HG02943 (cell line): ENCODE data around the gene CCL16.

Experiments
- ATAC-seq: cut with Tn5 transposase; IDR thresholded peaks from one replicate; pipeline ENCODE4 v1.9.1; 2021; ENCODE audit warnings: mild to moderate bottlenecking, low read depth, moderate library complexity; ENCODE audit not compliant: unreplicated experiment

Gene CCL16

DNA sequence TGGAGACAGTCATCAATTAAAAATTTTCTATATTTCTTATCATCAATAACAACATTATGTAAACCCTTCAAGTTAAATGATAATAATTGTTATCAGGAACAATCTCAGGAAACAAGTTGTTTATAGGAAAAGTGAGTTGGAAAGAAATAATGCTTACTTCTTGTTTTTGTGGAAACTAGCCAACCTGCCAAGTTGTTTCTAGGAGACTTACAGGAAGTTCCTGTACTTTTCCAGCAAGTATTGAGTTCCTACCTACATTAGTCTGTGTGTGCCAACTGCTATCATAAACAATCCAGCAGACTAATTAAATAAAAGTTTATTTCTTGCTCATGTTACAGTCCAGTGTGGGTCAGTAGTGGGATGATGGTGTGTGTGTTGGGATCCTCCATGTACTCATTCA is 6.9 kb upstream of the CCL16 start:
- ATAC-seq = no peak

DNA sequence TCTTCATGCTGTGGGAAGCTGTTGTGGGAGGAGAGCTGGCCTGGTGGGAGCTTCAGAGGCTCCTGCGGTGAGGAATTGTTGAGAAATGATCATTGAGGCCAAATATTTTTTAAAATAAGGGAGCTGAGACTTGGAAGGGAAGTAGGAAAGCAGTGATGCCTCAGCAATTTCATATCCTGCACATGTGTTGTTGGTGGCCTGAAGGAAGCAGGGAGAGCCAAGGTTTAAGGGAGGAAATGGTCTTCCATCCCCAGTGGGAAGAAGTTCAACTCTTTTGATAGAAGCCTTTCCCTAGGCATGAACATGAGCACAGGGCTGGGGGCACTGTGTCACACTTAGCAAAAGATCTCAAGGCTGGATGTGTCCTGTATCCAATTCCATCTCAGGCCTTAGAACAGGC is 5.3 kb upstream of the CCL16 start, which contains the start of gene CCL14:
Gene CCL14 (minus strand): TSS at position 87 of the 400 bp plus-strand sequence. CDS start 80 bp downstream, at position 7.
- ATAC-seq = no peak

DNA sequence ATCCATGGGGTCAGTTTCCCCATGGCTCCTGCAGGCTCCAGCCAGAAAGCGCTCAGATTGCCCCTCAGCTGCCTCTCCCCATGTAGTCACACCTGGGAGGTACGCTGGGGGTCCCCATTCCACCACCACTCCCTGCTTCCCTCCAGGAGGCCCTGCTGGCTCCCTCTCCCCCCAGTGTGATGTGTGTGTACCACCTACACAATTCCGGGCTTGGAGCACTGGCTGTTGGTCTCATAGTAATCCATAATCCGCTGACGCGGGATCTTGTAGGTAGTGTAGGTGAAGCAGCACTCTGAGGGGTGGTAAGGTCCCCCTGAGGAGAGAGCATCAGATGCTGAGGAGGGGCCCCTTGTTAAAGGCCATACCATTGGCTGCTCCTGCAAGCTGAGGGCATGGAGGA is 2.8 kb upstream of the CCL16 start:
- no peak for ATAC-seq

DNA sequence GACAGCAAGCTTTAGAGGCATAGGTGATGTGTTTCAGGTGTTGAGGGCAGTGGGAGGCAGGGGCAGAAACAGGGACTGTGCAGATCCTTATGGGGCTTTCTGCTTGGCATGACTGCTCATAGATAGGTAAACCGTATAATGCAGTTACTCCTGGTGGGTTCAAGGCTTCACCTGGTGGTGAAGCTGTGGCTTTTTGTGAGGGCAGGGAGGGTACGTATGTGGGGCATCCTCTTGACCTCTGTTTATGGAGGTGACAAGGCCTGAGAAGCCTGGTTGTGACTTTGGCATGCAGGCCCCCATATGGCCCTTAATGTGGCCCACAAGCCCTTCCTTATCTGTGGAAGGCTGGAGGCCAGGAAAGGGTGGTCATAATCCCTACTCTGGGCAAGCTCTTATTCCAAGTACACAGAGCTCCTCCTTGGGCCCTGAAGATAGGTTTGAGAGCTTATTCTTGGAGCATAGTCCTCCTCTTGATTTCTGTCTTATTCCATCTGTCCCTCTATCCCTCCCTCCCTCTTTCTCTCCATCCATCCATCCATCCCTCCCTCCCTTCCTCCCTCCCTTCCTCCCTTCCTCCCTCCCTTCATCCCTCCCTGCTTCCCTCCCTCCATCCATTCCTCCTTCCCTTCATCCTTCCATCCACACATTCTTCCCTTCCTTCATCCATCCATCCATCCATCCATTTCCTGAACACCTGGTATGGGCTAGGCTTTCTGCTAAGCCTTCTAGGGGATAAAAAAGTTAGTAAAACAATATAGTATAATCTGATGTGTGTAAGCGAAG is 1.3 kb upstream of the CCL16 start:
- no peak for ATAC-seq

DNA sequence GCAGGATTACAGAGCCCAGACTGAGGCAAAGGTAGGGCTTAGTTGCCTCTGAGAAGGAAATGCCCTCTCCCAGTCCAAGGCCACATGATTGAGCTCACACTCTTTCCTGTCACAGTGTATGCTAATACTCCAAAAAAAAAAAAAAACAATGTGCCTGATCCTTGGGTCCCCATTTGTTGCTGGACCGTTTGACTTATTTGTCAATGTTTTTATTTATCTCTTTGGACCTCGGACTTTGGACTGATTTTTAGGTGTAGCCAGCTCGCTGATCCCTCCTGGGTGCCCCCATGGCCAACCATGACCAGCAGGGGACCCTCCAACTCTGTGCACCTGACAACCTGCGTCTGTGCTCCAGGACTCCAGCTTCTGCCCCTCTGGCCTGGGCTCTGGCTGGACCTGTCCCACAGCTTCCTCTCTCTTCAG is 622 bp upstream of the CCL16 start:
- ATAC-seq = no peak

DNA sequence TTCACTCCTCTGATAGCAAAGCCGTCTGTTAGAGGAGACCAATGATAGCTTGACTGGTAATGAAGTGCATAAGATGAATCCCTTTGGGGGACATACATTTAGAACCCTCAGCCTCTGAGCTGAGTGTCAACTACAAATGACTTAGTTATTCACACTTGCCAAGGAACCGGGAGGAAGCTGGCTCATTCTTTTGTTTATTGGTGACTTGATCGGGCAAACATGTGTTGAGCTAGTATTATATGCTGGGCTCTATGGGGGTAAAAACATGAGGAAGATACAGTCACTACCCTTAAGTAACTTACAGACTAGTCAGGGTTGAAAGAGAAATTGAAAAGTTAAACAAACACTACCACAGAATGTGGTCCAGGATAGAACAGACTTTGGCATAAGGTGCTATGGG is 3.0 kb downstream of the CCL16 start:
- ATAC-seq = no peak

DNA sequence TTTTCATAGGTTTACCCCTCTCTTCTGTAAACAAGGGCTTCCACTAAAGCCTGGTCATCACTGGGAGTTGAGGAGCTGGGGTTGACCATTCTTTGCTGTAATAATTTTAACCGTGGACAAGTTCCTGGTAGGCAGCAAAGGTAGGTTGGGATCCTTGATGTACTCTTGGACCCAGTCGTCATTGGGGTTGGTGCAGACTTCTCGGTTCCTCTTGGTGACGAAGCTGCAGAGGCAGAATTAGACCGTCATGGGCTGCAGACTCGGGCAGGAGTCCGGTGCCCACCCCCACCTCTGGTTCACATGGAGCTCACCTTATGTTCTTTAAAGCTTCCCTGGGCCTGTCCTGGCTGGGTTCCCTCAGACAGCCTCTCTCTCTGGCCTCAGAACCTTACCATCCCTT is 3.8 kb downstream of the CCL16 start:
- no peak for ATAC-seq

DNA sequence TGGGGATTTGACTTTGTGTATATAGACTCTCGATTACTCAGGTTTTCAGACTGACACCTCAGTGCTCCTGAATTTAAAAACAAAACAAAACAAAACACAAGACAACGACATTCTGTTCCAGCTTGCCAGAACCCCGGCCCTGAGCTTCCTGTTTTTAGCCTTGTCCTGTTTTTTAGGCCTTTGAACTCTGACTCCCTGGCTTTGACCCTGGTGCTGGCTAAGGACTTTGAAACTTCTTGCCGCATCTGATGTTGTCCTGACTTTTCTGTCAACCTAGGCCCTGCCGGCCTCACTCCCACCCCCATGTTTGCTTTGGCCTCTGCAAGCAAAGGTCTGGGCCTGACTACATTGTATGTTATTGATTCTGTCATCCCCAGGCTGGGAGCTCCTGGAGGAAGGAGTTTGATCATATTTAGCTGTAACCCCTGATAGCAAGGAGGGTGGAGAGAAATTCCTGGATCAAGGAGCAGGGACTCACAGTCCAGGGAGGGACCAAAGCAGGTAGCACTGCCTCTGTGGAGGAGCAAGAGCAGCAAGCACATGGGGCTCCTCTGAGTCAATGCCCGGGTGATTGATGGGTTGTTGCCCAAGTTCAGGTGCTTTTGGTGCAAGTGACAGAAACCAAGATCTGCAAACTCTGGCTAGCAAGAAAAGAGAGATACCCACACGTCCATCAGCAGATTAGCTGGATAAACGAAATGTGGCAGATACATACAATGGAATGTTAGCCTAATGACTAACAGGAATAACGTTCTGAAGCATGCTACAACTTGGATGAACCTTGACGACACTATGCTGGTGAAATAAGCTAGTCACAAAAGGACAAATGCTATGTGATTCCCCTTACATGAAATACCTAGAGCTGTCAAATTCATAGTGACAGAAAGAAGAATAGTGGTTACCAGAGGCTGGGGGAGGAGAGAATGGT is 7.7 kb downstream of the CCL16 start:
- no peak for ATAC-seq

DNA sequence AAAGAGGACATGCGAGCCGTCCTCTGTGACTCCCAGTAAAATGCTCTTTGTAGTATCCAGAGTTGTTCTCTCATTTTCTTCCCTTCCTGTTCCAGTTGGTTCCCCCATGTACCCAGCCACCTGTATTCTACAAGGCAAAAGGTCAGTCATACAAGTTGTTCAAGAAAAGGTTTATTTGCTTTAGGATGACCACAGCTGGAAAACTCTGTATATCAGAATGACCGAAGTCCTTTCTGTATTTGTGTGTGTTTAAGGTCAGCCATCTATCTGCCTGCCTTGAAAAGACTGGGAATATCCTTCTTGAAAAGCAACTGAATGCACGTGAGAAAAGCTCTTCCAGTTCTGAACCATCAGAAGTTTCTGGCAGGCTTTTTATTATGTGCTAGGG is 8.4 kb downstream of the CCL16 start:
- ATAC-seq = no peak

DNA sequence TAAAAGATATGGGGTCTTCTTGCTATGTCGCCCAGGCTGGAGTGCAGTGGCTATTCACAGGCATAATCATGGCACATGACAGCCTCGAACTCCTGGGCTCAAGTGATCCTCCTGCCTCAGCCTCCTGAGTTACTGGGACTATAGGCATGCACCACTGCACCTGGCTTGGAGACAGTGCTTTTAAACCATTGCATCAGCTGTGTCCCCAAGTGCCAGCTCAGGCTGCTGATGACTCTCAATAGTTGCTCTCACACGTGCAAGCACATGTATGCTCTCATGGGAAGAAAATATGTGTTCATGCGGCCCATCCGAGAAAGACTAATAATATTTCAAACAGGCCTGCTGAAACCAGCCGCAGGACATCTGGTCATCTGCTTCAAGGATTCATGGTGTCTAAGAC is 8.8 kb downstream of the CCL16 start:
- ATAC-seq = no peak

DNA sequence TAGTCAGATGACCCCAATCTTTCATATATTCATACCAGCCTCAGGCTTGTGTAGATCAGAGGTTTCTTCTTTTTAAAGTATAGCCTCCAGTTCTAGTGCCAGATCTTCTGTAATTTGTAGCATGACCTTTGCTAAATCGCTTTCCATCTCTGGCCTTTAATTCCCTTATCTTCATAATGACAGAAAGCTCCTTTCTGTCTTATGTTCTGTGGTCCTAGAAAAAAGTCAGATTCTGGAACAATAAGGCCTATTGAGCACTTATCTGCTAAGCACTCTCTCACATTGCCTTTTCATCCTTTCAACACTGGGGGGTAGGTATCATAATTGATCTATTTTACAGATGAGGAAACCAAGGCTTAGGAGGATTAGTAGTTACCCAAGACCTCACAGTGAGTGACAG is 9.2 kb downstream of the CCL16 start:
- no peak for ATAC-seq

DNA sequence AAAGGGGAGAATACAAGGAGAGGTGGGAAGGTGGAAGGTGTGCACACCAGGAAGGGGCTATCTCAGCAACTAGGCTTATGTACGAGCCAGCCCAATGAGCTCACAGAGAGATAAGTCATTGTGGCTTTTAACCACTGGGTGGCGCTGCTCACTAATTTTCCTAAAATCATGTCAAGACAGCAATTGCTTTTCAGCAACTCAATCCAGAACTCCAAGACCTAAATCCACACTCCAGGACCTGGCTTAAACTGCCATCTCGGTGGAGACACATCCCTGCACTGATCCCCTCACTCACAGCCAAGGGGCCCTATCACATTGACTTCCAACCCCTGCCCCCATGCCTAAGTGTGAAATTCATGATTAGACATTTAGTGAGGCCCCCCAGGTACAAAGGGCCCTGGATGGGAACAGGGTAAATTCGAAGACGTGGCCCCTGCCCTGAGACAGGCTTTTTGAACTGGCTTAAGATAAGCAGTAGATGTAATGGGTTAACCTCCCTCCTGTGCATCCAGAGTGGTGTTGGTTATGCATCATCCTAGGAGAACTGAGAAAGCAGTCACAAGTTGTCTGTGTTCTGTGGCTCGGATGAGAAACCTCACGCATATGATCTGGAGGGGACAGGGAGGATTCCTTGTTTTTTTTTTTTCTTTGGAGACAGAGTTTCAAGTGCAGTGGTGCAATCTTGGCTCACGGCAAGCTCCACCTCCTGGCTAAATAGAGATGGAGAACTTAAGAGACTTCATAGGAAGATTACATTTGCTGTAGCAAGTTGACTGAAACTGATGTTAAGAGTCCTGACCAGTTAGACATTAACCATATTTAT is 11.5 kb downstream of the CCL16 start:
- no peak for ATAC-seq

DNA sequence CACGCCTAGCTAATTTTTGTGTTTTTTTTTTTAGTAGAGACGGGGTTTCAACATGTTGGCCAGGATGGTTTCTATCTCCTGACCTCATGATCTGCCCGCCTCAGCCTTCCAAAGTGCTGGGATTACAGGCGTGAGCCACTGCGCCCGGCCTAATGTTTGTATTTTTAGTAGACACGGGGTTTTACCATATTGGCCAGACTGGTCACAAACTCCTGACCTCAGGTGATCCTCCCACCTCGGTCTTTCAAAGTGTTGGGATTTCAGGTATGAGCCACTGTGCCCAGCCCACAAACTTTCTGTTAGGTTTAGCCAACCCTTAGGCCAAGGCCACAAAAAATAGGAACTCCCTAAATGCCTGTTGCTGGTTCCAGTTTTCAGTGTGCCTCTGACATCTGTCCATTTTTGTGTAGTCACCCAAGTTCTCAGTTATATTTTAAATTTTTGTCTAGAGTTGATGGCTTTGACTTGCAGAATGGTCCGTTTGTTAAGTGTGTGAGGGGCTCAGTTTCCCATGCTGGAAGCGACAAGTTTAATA is 12.7 kb downstream of the CCL16 start:
- no peak for ATAC-seq

DNA sequence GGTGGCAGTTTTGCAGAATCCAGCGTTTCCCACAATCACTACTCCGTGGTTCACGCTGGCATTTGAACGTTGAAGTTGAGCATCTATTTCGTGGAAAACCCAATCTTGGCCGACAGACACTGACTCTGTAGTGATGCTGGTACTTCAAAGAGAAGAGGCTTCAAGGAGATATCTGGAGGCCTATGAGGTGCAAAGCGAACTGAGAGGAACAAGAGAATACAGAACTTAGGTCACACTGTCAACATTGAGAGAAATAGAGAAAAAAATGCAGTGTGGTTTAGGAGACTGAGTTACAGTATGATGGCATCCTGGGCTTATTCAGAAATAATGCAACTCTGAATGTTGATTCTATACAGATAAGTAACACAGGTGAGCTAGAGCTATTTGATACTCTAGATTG is 16.0 kb downstream of the CCL16 start:
- no peak for ATAC-seq

DNA sequence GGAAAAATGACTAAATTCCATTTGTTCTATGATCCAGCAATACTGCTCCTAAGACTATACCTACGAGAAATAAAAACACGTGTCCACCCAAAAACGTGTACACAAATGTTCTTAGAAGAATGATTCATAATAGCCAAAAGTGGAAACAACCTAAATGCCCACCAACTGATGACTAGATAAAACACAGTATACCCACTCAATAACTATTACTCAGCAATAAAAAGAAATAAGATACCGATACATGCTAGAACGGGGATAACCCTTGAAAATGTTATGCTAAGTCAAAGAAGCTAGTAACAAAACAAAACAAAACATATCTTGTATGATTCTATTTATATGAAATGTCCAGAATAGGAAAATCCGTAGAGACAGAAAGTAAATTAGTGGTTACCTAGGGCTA is 17.6 kb downstream of the CCL16 start:
- no peak for ATAC-seq

DNA sequence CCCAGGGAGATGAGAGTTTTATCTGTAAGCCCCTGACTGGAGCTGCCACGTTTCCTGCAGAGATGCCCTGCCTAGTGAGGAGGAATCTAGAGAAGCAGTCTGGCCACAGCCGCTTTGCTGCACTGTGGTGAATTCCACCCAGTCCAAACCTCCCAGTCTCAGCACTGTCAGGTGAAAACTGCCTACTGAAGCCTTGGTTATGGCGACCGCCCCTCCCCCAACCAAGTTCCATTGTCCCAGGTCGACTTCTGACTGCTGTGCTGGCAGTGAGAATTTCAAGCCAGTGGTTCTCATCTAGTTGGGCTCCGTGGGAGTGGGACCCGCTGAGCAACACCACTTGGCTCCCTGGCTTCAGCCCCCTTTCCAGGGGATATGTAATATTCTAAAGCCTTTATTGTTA is 27.6 kb downstream of the CCL16 start:
- no peak for ATAC-seq

DNA sequence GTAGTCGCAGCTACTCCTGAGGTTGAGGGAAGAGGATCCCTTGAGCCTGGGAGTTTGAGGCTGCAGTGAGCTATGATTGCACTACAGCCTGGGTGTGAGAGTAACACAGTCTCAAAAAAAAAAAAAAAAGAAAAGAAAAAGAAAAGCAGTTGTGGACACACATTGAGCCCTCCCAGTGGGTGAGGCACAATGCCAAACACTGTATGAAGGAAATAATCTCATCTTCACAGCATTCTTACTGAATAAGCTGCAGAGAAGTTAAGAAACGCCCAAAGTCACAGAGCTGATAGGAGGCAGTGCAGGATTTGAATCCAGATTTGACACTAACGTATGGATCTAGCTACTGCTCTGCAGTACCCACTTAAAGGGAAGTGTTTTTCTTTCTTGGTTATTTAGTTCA is 31.9 kb downstream of the CCL16 start:
- ATAC-seq = no peak

DNA sequence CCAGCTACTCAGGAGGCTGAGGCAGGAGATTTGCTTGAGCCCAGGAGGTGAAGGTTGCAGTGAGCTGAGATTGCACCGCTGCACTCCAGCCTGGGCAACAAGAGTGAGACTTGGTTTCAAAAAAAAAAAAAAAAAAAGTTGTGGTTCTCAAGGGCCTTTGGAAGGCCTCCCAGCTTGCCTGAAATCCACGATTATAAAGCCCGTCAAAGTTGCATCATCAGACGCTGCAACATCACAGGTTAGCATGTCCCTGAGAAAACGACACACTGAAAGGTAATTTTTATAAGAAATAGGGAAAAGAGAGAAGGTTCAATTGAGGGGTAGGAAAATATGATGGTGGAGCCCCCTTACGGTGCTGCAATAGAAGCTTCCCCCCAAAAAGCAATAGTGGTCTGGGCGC is 33.2 kb downstream of the CCL16 start:
- ATAC-seq = no peak

DNA sequence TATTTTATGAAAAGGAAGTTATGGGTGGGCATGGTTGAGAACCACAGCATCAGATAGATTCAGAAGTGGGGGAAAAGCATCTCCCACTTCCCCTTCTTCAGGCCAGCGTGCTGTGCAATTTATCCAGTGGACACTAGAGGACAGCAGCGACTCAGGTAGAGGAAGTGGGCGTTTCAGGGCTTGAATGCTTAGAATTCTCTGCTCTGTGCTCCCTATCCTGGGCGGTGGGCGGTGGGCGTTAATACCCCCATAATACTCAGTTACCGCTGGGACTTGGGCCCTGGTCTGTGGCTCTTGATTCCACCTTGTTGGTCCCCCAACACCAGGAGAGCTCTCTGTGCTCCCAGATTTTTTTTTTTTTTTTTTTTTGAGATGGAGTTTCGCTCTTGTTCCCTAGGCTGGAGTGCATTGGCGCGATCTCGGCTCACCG is 34.1 kb downstream of the CCL16 start:
- no peak for ATAC-seq

DNA sequence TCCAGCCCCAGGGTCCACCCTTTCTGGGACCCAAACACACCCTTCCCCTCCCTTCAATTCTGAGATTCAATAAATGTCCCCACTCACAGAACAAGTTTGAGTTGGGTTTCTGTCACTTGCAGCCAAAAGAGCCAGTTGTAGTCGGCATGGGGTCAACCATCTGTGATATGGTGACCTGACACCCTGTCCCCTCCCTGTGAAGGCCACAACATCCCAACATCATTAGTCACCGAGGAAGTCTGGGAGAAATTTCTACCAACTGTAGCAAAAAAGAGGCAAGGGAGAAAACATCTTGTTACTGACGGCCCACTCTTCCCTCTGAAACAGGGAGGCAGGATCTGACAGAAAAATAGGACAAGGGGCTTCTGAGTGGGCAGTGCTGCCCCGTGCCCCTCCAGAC is 37.1 kb downstream of the CCL16 start:
- ATAC-seq = no peak

DNA sequence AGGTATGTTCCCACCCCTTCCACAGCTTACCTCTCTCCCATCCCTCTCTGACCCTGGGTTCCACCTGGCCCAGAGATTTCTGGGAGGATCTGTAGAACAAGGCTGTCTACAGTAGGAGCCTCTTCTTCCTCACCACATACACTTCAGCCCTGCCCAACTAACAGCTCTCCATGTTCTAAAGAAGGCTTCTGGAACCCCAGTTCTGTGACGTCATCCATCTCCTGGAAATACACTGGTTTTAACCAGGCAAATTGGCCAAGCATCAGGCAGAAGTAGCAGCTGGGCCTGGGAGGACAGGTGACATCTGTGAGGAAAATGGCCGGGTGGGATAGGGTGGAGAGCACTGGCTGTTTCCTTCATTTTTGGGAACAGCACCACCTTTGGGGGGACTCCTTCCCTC is 37.8 kb downstream of the CCL16 start, which contains the start of gene LYZL6:
Gene LYZL6 (minus strand): TSS at position 177 of the 400 bp plus-strand sequence. CDS start 4,357 bp downstream, outside the sequence.
- no peak for ATAC-seq
